T1000 (cell line): ENCODE results near the gene RRP1B.
"Not testable (repeated sequence)": the region's sequence is repeated elsewhere in the genome, so short reads cannot be mapped to it uniquely, and the experiment has no call there.

Source experiments
- DNase-seq: peaks from one replicate; lab custom pipeline; 2025; ENCODE audit warnings: mixed read lengths; lab: John Stamatoyannopoulos, UW

Gene RRP1B

GRCh38 chr21:43643193-43643592 lies 16.2 kb upstream of the RRP1B start:
- no peak for DNase-seq

DNA sequence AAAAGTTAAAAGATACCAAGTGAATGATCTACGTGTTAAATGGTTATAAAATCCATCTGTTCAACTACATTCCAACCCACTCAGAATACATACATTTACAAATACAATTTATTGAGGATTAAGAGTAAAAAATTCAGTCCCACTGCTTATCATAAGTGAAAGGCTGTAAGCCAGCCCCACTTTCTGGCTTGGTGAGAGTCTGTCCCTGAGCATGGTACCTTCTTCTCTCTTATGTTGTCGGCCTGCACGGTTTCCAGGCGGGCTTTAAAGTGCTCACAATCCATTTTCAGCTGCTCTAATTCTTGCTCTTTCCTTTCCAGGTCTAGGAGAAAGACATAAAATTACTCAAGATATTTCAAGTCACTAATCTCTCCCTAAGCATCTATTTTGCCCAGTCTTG lies 15.3 kb upstream of the RRP1B start:
- DNase-seq, result no peak

DNA sequence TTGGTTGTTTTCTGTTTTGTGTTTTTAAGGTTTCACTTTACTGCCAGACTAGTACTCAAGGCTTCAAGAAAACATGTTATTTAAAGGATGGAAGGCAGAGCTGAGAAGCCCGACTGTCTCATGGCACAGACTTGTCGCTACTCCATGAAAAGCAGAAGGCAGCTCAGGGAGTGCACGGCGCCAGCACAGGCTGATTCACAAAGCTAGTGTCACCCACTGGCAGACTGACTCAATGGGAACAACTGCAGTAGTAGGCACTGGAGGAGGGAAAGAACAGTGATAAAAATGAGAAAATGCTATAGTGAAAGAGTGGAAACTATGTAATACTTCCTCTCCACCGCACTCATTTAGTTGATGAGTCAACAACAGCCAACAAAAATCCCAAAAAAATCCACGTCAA lies 14.8 kb upstream of the RRP1B start:
- DNase-seq, result no peak

DNA sequence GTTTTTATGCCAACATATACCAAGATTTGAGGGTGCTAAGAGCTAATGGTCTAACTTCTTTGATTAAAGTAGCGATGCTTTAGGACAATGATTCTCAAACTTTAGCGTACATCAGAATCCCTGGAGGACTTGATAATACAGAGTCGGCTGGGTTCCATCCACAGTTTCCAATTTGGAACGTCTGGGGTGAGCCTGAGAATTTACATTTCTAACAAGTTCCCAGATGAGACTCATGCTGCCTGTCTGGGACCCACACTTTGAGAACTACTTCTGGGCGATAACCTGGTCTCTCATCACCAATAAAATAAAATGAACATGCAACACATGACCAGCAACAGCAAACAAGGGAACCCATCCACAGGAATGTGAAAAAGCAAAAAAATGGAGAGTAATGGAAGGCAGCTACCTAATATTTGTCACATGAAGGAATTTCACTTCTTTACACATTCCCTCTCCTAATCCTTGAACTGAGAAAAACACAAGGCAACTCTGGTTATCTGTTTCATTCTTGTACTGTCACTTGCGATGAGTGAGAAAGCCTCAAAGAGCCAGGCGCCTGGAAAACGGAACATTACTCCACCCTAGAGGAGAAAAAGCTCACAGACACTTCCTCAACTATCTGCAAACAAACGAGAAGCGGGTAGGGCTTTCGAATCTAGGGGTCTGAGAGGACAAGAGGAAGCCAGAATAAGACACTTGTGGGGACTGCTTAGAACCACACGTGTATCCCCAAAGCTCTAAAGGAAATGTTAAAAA lies 14.0 kb upstream of the RRP1B start:
- no peak for DNase-seq

DNA sequence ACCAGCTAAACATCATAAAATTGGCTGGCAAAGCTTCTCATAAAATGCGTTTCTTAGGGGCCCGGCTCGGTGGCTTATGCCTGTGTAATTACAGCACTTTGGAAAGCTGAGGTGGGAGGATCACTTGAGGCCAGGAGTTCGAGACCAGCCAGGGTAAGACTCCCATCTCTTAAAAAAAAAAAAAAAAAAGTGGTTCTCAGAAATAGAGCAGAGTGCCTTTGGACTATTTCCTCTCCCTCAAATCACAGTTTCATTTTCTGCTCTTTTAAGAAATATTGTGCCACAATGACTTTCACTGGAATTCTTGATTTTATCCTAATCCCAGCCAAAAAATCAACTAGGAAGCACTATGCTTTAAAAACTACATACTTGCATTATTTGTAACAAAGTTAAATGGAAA lies 13.4 kb upstream of the RRP1B start:
- DNase-seq, result no peak

GRCh38 chr21:43646550-43647260 lies 12.7 kb upstream of the RRP1B start:
- peak; percentile 64 for DNase-seq

- DNase-seq, result no peak
Measured at GRCh38 chr21:43648171-43648570, 11.2 kb upstream of the RRP1B start.

DNA sequence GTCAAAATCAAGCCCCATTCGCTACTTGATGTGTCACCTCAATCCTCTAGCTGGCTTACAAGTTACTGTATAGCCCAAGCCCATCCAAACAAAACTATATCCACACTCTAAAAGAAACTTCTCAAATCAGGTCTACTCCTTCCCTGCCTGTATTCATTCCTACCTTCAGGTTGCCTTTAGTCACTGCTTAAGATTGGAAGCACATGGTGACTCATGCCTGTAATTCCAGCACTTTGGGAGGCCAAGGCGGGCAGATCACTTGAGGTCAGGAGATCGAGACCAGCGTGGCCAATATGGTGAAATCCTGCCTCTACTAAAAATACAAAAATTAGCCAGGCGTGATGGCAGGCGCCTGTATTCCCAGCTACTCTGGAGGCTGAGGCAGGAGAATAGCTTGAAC lies 7.4 kb upstream of the RRP1B start:
- DNase-seq, result not testable (repeated sequence)

GRCh38 chr21:43652616-43653015 lies 6.7 kb upstream of the RRP1B start:
- no peak for DNase-seq

GRCh38 chr21:43653626-43654025 lies 5.7 kb upstream of the RRP1B start:
- no peak for DNase-seq

DNA sequence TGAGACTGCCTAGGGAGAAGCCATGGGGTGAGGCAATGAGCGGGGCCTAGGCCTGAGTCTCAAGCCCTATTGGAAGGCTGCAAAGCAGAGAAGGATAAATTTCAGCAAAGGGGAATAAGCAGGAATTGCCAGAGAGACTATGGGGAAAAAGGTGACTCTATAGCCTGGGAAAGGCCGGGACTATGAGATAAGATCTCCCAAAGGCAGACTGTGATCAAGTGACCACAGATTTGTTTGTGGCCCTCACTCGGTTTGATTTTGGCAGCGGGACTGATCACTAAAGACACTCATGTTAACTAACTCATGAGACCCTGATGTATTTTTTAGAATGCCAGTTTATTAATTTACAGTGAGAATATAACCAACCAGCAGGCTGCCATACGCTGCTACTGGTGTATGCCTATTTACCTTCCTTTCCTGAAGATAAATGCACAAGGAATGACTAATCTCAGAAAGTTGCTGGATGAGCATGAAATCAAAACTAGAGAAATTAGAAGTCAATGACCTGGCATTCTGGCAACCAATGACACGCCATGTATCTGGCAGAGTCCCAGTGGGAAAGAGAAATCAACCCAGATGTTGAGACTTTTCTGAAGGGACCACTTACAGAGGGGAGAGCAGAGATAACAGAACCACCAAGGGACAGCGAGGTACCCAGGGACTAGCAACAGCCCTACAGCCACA lies 4.4 kb upstream of the RRP1B start:
- no peak for DNase-seq

GRCh38 chr21:43657355-43658087 lies 1.8 kb upstream of the RRP1B start:
- no peak for DNase-seq

DNA sequence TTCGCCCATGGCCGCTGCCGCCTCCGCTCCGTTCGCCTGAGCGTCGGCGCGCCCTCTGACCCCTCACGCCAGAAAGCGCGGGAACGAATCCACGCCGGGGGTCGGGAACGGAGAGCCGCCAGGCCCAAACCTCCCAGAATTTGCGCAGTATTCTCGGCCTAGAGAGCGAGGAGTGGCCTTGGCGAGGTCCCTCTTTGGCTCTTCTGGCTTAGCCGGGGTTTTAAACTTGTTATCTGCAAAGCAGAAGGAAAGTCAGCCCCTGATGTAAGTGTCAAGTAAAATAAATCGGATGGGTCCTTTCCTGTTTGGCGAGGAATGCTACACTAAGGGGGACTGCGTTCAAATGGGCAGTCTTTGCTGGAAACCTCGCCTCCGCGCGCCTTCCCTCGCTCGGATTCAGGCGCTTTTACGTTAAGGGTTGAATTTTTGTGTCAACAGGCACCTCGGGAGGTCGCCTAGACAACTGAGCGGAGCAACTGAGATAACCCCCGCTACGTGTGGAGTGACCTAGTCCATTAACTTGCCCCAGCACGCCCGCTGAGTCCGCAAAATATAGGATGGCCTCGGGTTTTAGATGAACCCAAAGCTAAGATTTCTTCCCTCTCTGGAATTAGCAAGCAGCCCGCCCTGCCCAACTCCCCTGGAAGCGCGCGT lies 1.1 kb upstream of the RRP1B start:
- DNase-seq, result no peak

- DNase-seq, result no peak
Measured at GRCh38 chr21:43658769-43659135, 608 bp upstream of the RRP1B start.

DNA sequence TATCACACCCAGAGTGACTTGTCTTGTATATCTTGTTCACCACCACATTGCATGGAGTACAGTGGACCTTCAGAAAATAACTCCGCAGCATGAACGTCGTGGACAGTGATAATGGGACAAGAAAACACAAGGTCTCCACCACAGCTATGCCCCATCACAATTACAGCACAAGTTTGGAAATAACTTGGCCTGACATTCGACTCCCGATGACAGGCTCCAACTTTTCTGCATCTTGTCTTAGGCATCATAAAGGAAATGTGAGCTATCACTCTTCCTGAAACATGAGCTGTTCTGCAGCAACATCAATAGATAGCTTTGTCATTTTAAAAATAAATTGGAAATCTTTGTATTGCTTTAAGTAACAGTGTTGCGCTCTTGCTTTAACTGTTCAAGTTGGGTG lies 2.9 kb downstream of the RRP1B start:
- no peak for DNase-seq

DNA sequence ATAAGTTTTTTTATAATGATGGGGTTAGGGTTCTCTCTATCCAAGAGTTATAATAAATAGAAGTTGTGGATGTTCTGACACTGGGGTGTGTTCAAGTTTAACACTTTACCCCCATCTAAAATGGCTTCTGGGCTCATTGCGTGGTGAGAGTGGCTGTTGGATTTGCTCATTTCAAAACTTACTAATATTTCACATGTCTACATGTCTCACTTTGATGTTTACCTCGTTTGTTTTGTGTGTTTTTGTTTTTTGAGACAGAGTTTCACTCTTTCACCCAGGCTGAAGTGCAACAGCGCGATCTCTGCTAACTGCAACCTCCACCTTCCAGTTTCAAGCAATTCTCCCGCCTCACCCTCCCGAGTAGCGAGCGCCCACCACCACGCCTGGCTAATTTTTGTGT lies 3.7 kb downstream of the RRP1B start:
- DNase-seq, result no peak

- DNase-seq, result no peak
Measured at GRCh38 chr21:43664358-43664757, 5.0 kb downstream of the RRP1B start.

- DNase-seq, result no peak
Measured at GRCh38 chr21:43665879-43666278, 6.5 kb downstream of the RRP1B start.

DNA sequence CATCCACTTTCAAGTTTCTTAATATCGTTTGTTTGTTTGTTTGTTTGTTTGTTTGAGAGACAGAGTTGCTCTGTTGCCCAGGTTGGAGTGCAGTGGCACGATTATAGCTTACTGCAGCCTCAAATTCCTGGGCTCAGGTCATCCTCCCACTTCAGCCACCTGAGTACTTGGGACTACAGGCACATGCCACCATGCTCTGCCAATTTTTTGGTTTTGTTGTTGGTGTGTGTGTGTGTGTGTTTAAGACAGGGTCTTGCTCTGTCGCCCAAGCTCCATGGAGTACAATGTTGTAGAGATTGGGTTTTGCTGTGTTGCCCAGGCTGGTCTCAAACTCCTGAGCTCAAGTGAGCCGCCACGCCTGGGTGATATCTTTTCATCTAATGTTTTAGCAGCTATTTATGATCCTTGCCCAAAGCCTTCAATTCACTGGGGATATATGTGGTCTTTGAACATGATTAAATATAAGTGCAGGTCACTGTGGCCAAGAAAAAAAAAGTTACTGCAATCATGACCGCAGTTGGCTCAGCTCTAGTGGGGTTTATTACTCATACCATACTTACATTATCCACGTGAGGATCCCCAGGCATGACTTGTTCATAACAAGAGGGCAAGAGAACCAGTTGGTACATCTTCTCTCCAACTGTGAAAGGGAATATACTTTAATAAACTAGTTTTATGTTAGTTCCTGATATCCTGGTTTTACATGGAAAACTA lies 8.0 kb downstream of the RRP1B start:
- DNase-seq, result peak; percentile 44

DNA sequence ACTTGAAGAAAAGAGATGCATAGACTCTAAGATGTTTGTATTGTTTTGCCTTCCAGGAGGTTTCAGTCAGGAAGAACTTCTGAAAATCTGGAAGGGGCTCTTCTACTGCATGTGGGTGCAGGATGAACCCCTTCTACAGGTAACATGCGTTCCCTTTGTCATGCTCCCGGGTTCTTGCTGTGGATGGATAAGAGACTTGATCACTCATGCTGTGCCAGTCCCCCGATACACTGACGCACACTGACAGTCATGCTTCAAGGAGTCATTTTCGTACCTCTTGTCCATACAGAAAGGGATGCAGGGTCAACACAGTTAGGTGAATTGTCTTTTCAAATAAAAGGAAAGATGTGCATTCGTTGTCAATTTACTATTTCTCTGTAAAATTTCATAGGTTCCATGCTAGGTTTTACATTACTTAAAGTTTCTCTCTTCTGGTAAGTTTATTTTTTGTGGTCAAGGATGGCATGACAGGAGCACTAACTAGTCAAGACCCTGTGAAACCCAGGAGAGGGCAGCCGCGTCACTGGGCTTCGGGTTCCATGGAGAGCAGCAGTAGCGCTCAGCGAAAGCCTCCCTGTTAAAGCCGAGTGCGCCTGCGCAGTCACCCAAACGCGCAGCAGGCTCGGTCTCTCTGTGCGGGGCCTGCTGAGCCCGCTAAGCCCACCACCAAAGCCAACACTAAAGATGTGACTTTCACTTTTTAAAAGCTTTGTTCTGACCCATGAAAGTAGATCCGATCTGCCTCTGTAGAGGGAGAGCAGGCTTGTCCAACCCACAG lies 10.7 kb downstream of the RRP1B start:
- no peak for DNase-seq

- no peak for DNase-seq
Measured at GRCh38 chr21:43675871-43676270, 16.5 kb downstream of the RRP1B start.
